ENCODE results near the gene BCL7A.

DNA sequence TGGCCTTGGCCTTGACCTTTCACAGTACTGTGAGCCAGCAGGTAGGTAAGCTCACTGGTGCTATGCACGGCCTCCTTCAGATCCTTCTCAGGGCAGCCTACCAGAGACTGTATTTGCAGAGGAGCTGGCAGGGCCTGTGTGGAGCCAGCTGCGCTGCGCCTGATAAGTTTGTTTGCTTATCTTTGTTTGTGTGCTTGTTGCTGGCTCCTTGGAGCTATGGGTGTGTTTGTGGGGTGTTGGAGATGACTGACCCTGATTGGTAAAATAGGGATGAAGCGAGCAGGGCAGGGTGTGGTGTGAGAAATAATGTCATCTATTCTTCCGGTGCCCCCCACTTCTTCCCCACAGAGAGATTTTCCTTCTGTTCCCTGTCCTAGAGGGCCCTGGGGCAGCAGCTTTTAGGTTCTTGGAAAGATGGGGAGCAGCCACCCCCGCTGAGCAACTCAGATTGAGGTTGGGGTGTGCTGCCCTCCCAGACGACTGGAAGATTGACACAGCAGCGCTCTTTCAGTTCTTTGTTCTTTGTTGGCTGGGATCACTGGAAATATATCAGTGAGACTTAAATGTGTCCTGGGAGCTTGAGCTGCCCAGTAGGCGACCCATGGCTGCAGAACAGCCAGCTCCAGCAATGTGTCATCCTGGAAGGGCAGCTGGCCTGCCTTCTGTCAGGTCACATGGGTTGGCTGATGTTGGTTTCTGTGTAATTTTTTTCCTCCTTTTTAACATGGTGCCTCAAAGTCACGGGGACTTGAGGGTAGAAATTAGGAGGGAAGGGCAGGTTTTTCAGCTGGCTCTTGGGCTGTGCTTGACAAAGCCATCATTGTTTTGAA, 76.5 kb downstream of the BCL7A start:
- TF ChIP-seq, protein P1, sequence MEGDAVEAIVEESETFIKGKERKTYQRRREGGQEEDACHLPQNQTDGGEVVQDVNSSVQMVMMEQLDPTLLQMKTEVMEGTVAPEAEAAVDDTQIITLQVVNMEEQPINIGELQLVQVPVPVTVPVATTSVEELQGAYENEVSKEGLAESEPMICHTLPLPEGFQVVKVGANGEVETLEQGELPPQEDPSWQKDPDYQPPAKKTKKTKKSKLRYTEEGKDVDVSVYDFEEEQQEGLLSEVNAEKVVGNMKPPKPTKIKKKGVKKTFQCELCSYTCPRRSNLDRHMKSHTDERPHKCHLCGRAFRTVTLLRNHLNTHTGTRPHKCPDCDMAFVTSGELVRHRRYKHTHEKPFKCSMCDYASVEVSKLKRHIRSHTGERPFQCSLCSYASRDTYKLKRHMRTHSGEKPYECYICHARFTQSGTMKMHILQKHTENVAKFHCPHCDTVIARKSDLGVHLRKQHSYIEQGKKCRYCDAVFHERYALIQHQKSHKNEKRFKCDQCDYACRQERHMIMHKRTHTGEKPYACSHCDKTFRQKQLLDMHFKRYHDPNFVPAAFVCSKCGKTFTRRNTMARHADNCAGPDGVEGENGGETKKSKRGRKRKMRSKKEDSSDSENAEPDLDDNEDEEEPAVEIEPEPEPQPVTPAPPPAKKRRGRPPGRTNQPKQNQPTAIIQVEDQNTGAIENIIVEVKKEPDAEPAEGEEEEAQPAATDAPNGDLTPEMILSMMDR (IDR thresholded peaks at IDR 0.05) = no peak
- TF ChIP-seq POLR2AphosphoS5 (IDR thresholded peaks at IDR 0.05; ENCODE audit: insufficient read depth in 1 of 2, low read depth in 1 of 2) (peak; percentile 39 to 63), POLR2A (IDR thresholded peaks at IDR 0.05) (no peak)
